Epithelial cell of proximal tubule (primary cell): ENCODE measurements around the gene MLN. TPM values are rescaled to one million over a fixed set of nuclear protein-coding genes. Genes with fewer than 3 reads are reported as not detected.

Source experiments
- DNase-seq: peaks from one replicate; pipeline ENCODE4 v3.0.0-alpha.2; 2011; ENCODE audit warnings: low read depth
- H3K4me3 ChIP-seq: 2 replicates; pipeline ENCODE4 v1.5.1; 2011; ENCODE audit warnings: low read depth, mild to moderate bottlenecking, low read length
- CTCF ChIP-seq: conservative IDR thresholded peaks from 2 replicates; pipeline ENCODE4 v1.5.1; 2012; ENCODE audit warnings: low read depth, mild to moderate bottlenecking, low read length
- total RNA-seq: library from RNA; depleted of rRNA; stranded (reverse); fragments of >200 nt; gene quantifications from 2 replicates; pipeline ENCODE4 v1.2.3, GENCODE V29; 2015

MLN gene
- total RNA-seq, 1 donor from 2014 or later: not detected

- no peak overlapping the region for H3K4me3 ChIP-seq
- no peak for TF ChIP-seq CTCF
- DNase-seq: no peak
These were observed 49.6 kb downstream of the MLN start for GRCh38 chr6:33754222-33754621.

GRCh38 chr6:33752646-33753015 is 51.2 kb downstream of the MLN start:
- TF ChIP-seq CTCF: no peak
- no peak overlapping the region for H3K4me3 ChIP-seq
- no peak for DNase-seq

GRCh38 chr6:33751771-33752645 is 51.8 kb downstream of the MLN start:
- DNase-seq: no peak
- no peak overlapping the region for H3K4me3 ChIP-seq
- TF ChIP-seq CTCF: no peak

GRCh38 chr6:33750244-33750991 is 53.4 kb downstream of the MLN start:
- no peak overlapping the region for H3K4me3 ChIP-seq
- DNase-seq: no peak
- TF ChIP-seq CTCF: no peak

- DNase-seq: no peak
- H3K4me3 ChIP-seq: no peak overlapping the region
- TF ChIP-seq CTCF: no peak
These were observed 54.4 kb downstream of the MLN start for GRCh38 chr6:33749401-33749800.

GRCh38 chr6:33748841-33749240 is 55.0 kb downstream of the MLN start:
- no peak for TF ChIP-seq CTCF
- H3K4me3 ChIP-seq: no peak overlapping the region
- DNase-seq: no peak
